Islet precursor cell (in vitro differentiated cells): ENCODE measurements around the gene SBK1.
A peak's percentile ranks its signal among the peaks of the same experiment; 100 is the strongest.
"Not testable (repeated sequence)": the region's sequence is repeated elsewhere in the genome, so short reads cannot be mapped to it uniquely, and the experiment has no call there.

Source experiments
- DNase-seq: peaks from one replicate; pipeline ENCODE4 v3.0.0-alpha.2; 2018

The SBK1 gene

GRCh38 chr16:28291651-28292626 is at the start of gene SBK1:
Gene SBK1 (plus strand): TSS chr16:28292525. CDS start chr16:28317392, 24,867 bp downstream.
- DNase-seq = peak; percentile 86

- not testable (repeated sequence) for DNase-seq
Measured at GRCh38 chr16:28249483-28249882, 42.8 kb upstream of the SBK1 start.

DNA sequence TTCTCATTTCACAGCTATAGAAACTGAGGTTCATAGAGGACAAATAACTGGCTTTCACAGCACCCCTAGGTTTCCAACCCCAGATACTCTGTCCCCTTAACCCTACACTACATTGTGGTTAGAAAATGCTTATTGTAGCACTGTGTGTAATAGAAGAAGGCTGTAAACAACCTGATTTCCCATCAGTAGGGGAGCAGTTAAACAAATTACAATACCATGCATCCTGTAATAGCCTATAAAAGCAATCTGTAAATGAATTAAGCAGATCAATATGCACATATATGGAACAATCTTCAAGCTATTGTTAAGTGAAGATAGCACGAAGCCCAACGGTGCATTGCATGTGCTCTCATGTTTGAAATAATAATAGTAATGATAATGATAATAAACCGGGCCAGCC is 41.3 kb upstream of the SBK1 start:
- no peak for DNase-seq

DNA sequence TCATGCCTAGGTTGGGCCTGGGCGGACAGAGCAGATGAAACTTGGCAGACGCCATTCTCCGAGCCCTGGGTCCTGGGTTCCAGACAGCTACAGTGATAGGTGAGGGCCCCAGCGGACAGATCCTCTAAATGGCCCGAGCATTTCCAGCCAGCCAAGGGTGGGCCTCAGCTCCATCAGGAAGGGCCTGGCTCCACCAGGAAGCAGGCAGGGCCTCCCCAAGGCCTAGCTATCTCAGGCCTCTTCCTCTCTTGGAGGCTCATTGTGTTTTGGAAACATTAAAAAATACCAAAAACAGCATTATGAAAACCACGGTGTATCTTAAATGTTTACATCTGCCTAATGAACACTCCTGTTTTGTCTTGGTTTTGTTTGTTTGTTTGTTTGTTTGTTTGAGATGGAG is 38.2 kb upstream of the SBK1 start:
- no peak for DNase-seq

GRCh38 chr16:28255838-28256237 is 36.5 kb upstream of the SBK1 start:
- DNase-seq = no peak

GRCh38 chr16:28257256-28257655 is 35.1 kb upstream of the SBK1 start:
- no peak for DNase-seq

DNA sequence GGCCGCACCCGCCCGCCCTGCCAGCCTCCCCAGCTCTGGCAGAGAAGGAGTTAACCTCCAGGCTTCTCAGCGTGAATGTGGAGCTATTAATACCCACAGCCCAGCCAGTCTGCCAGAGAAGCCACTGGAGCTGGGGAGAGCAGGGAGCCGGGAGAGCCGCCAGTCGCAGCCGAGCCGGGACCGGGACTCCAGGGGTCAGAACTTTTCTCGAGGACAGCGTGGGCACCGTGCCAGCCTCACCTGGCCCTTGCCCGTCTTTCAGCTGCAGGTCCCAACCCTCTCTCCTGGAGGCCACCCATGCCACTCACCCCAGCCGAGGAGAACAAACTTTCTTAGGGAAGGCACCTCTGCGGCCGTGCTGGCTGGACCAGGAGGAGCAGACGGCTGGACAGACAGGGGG is 33.8 kb upstream of the SBK1 start:
- DNase-seq = peak; percentile 55

DNA sequence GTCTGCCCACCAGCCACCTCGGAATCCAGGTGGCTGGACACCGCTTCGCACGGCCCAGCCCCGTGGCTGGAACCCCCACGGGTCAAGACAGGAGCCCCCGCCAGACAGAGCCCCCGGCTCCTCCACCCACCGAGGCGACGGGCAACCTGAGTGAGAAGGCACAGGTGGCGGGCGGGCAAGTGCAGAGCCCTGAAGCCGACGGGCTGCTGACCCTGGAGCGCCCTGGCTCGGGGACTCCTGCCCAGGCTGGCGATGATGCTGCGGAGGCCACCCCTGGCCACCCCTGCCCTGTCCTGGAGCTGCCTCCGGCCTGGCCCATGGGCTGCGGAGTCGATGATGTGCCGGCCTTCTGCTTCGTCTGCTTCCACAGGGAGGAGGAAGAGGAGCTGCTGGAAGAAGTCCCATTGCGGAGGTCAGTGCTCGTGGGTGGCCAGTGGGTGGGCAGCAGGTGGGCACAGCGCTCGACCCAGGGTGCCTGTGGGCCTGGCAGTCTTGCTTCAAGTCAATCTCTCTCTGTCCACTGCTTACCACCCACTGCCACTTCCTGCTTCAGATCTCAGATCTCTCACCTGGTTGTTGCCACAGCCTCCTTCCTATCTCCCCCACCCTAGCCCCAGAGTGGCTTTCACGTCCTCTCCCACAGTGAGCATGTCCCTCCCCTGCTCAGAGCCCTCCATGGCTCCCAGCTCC is 33.1 kb upstream of the SBK1 start:
- peak; percentile 47 for DNase-seq

DNA sequence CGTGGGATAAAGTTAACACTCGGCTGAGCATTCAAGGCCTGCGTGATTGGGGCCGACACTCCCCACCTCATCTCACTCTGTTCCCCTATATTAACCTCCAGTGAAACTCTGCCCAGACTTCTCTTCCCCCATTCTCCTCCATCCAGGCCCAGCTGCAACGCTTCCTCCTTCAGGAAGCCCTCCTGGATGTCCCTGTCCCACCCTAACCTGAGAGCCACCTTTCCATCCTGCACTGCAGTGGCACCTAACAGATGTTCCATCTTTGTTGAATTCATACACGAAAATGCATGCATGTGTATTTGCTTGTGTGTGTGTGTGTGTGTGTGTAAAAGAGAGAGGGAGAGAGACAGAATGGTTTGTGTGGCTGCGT is 32.6 kb upstream of the SBK1 start:
- no peak for DNase-seq

- peak; percentile 59 for DNase-seq
Measured at GRCh38 chr16:28260193-28260592, 32.1 kb upstream of the SBK1 start.

GRCh38 chr16:28261942-28262341 is 30.4 kb upstream of the SBK1 start:
- DNase-seq = peak; percentile 47

DNA sequence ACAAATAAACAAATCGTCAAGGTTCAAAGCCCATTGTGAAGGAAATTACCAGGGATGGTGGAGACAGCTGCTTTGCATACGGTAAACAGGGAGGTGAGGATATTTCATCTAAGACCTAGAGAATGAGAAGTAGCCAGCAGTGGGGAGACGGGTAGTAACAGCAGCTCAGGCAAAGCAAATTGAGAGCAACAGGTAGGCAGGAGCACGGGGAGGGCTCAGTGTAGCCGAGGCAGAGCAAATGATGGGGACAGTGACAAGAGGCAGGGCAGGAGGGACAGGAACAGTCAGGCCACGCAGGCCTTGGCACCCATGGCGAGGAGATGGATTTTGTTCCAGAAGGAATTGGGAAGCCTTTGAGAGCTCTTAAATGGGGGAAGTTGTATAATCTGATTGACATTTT is 29.0 kb upstream of the SBK1 start:
- DNase-seq = no peak

- peak; percentile 50 for DNase-seq
Measured at GRCh38 chr16:28264656-28265055, 27.7 kb upstream of the SBK1 start.

DNA sequence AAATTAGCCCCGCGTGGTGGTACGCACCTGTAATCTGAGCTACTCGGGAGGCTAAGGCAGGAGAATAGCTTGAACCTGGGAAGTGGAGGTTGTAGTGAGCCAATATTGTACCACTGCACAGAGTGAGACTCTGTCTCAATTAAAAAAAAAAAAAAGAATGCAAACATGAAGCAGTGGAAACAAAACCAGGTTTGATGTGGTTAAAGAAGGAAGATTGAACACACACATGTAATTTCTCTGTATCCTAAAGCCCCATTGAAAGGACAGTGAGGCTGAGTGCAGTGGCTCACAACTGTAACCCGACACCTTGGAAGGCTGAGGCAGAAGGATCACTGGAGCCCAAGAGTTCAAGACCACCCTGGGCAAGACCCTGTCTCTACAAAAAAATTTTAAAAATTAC is 26.5 kb upstream of the SBK1 start:
- no peak for DNase-seq

GRCh38 chr16:28267356-28267755 is 25.0 kb upstream of the SBK1 start:
- DNase-seq = no peak

DNA sequence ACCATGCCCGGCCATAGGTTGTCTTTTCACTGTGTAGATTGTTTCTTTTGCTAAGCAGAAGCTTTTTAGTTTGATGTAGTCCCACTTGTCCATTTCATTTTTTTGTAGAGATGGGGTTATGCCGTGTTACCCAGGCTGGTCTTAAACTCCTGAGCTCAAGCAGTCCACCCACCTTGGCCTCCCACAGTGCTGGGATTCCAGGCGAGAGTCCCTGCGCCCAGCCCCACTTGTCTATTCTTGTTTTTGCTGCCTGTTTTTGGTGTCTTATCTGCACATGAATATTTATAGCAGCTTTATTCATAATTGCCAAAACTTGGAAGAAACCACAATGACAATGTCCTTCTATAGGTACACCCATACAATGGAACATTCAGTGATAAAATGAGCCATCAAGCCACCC is 18.8 kb upstream of the SBK1 start:
- no peak for DNase-seq

- DNase-seq = no peak
Measured at GRCh38 chr16:28274676-28275075, 17.6 kb upstream of the SBK1 start.

DNA sequence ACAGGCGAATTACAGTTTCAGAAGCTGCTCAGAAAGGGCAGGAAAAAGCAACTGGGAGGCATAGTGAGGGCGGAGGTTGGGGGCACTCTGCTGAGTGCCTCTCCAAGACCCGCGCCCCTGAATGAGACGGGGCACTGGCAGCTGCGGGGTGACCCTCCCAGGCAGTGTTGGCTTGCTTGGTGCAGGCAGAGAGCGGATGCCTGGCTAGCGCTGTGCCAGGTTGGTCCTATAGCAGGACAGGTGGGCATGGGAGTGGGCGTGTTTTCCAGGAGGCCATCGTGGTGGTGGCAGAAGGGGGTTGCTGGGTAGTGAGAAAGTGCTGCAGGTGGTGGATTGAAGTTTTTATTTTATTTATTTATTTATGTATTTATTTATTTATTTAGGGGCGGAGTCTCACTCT is 16.0 kb upstream of the SBK1 start:
- DNase-seq = no peak

GRCh38 chr16:28277537-28278388 is 14.6 kb upstream of the SBK1 start:
- DNase-seq = peak; percentile 92

DNA sequence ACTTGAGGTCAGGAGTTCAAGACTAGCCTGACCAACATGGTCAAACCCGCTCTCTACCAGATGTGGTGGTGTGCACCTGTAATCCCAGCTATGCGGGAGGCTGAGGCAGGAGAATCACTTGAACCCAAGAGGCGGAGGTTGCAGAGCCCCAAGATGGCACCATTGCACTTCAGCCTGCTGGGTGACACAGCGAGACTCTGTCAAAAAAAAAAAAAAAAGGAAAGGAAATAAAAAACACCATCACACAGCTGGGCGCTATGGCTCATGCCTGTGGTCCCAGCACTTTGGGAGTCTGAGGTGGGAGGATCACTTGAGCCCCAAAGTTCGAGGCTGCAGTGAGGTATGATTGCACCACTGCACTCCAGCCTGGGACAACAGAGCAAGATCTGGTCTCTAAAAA is 13.3 kb upstream of the SBK1 start:
- DNase-seq = no peak

DNA sequence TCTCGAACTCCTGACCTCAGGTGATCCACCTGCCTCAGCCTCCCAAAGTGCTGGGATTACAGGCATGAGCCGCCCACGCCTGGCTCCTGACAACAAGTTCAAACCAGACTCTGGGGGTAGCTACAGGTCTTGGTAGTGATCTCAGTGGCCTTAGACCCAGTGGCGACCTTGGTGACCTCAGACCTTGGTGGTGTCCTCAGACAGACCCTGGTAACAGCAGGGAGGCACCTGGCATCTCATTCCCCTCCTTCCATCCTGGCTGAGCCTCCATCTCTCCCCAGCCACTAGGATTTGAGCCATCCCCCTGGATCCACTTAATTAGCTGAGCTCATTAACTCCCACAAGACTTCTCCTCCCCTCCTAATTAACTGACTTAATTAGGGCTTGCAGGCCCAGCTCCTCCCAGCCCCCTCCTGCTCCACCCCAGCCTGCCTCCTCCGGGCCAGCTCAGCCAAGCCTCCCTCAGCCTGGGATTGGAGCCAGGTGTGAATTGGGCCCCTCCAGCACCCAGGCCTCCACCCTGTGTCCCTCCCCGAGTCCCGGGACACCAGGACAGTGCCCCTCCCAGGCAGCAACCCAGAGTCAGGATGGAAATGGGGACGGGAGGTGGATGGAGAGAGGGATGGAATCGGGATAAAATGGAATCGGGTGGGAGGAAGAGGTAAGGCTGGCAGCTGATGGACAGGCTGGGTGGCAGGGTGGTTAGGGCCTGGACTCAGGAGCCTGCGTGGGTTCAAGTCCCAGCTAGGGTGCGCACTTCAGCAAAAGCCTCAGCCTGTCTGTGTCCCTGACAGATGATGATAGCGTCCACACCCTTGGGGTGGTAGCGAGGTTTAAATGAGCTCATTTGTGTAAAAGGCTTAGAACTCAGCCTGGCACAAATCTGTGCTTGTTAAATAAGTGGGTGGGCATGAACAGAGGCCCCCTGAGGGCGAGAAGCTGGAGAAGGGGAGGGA is 11.2 kb upstream of the SBK1 start:
- peak; percentile 45 for DNase-seq

GRCh38 chr16:28282045-28282444 is 10.3 kb upstream of the SBK1 start:
- no peak for DNase-seq
